ENCODE measurements around the gene USP21. TPM values are rescaled to one million over a fixed set of nuclear protein-coding genes. Genes with fewer than 3 reads are reported as not detected.

Gene USP21
- total and polyA plus RNA-seq, 9 of the 15 experiments (the other 6 are each of a cell fraction or from before 2014, with no cell fraction given): 4.9 to 52.4 (median 21.6) TPM

- TF ChIP-seq ZNF766 (CRISPR knock-in tag; conservative IDR thresholded peaks at IDR 0.05) (peak; percentile 95), KDM5B (IDR thresholded peaks at IDR 0.05; ENCODE audit: insufficient replicate concordance, low read depth, low read length) (no peak), POLR2A (conservative IDR thresholded peaks at IDR 0.05) (peak; percentile 65), MYC (IDR thresholded peaks at IDR 0.05; ENCODE audit: low read depth, low read length) (peak; percentile 41), MYC (CRISPR knock-in tag; IDR thresholded peaks at IDR 0.05; ENCODE audit: borderline replicate concordance, low read depth) (no peak), MNT (conservative IDR thresholded peaks at IDR 0.05) (peak; percentile 43 to 68), SMC3 (conservative IDR thresholded peaks at IDR 0.05; ENCODE audit: insufficient read depth, low read depth, low read length) (no peak), NCOA4 (IDR thresholded peaks at IDR 0.05; ENCODE audit: partially characterized antibody) (no peak), FOXM1 (IDR thresholded peaks at IDR 0.05; ENCODE audit: low read depth) (no peak), FOXM1 (CRISPR knock-in tag; IDR thresholded peaks at IDR 0.05; ENCODE audit: low read depth) (no peak), ZNF764 (CRISPR knock-in tag; IDR thresholded peaks at IDR 0.05; ENCODE audit: low read depth) (no peak), ERF (CRISPR knock-in tag; IDR thresholded peaks at IDR 0.05) (no peak), ZNF699 (CRISPR knock-in tag; IDR thresholded peaks at IDR 0.05; ENCODE audit: insufficient replicate concordance) (no peak), BCLAF1 (IDR thresholded peaks at IDR 0.05; ENCODE audit: borderline replicate concordance in 1 of 2, control insufficient read depth in 1 of 2, low read depth in 2 of 2, low read length in 1 of 2) (no peak), EHMT2 (IDR thresholded peaks at IDR 0.05) (peak; percentile 29; the same call in 1 of the 2 replicates), TOE1 (IDR thresholded peaks at IDR 0.05; ENCODE audit: borderline replicate concordance) (no peak), TOE1 (CRISPR knock-in tag; IDR thresholded peaks at IDR 0.05; ENCODE audit: borderline replicate concordance, low read depth) (no peak)
- TF ChIP-seq, protein P1, sequence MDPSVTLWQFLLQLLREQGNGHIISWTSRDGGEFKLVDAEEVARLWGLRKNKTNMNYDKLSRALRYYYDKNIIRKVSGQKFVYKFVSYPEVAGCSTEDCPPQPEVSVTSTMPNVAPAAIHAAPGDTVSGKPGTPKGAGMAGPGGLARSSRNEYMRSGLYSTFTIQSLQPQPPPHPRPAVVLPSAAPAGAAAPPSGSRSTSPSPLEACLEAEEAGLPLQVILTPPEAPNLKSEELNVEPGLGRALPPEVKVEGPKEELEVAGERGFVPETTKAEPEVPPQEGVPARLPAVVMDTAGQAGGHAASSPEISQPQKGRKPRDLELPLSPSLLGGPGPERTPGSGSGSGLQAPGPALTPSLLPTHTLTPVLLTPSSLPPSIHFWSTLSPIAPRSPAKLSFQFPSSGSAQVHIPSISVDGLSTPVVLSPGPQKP (CRISPR knock-in tag; IDR thresholded peaks at IDR 0.05): no peak
- TF ChIP-seq, protein P2, sequence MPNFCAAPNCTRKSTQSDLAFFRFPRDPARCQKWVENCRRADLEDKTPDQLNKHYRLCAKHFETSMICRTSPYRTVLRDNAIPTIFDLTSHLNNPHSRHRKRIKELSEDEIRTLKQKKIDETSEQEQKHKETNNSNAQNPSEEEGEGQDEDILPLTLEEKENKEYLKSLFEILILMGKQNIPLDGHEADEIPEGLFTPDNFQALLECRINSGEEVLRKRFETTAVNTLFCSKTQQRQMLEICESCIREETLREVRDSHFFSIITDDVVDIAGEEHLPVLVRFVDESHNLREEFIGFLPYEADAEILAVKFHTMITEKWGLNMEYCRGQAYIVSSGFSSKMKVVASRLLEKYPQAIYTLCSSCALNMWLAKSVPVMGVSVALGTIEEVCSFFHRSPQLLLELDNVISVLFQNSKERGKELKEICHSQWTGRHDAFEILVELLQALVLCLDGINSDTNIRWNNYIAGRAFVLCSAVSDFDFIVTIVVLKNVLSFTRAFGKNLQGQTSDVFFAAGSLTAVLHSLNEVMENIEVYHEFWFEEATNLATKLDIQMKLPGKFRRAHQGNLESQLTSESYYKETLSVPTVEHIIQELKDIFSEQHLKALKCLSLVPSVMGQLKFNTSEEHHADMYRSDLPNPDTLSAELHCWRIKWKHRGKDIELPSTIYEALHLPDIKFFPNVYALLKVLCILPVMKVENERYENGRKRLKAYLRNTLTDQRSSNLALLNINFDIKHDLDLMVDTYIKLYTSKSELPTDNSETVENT (CRISPR knock-in tag; IDR thresholded peaks at IDR 0.05): no peak
Observed at GRCh38 chr1:161132410-161133219, 26.7 kb upstream of the USP21 start, which contains the start of gene DEDD (continued).
